K562 (cell line): ENCODE measurements around the gene ITGB5. TPM values are rescaled to one million over a fixed set of nuclear protein-coding genes. Genes with fewer than 3 reads are reported as not detected.

Experiments
- ATF7 ChIP-seq: fragments of 450-650 bp; IDR thresholded peaks from 2 replicates; pipeline ENCODE4 v1.7.1; 2014; ENCODE audit warnings: mild to moderate bottlenecking, moderate library complexity
- CBFA2T2 ChIP-seq: fragments of 450-650 bp; conservative IDR thresholded peaks from 2 replicates; pipeline ENCODE4 v1.6.1; 2017; ENCODE audit warnings: mild to moderate bottlenecking
- GATA2 ChIP-seq: sonication (generic); formaldehyde crosslinking; IDR thresholded peaks from 2 replicates; pipeline ENCODE4 v1.4.0; 2020; ENCODE audit warnings: mild to moderate bottlenecking, missing genetic modification reagents
- HDAC3 ChIP-seq: fragments of 450-650 bp; IDR thresholded peaks from 2 replicates; pipeline ENCODE4 v1.6.1; 2018; ENCODE audit warnings: borderline replicate concordance, mild to moderate bottlenecking, moderate library complexity; ENCODE audit not compliant: partially characterized antibody
- KDM5B ChIP-seq: fragments of 200-600 bp; sonication (generic); IDR thresholded peaks from 2 replicates; pipeline ENCODE4 v1.6.1; 2012; ENCODE audit warnings: low read depth, mild to moderate bottlenecking, moderate library complexity, low read length, control low read depth, inconsistent platforms; ENCODE audit not compliant: insufficient replicate concordance
- MAFK ChIP-seq: IDR thresholded peaks from 2 replicates; pipeline ENCODE4 v1.6.1; 2011; ENCODE audit warnings: low read length, improper control_type of control experiment
- MAZ ChIP-seq, 2 experiments: fragments of 450-650 bp in 1 of 2; sonication (generic) in 1 of 2; formaldehyde crosslinking; IDR thresholded peaks in 1 of 2; conservative IDR thresholded peaks in 1 of 2; 2 replicates each; pipeline versions ENCODE4 v1.4.0 to v1.5.0; 2020; ENCODE audit warnings: mild to moderate bottlenecking in 1 of 2, missing genetic modification reagents in 1 of 2
- NR2C2 ChIP-seq, 2 experiments: fragments of 200-800 bp in 1 of 2; sonication (Bioruptor generic) in 1 of 2; sonication (generic) in 1 of 2; formaldehyde crosslinking in 1 of 2; IDR thresholded peaks; 2 replicates each; pipeline versions ENCODE4 v1.6.1 to v1.8.0; 2016 to 2022; ENCODE audit warnings: mild to moderate bottlenecking in 1 of 2, missing compliant biosample characterization in 1 of 2, missing genetic modification characterization in 1 of 2, missing genetic modification reagents in 1 of 2
- NR4A1 ChIP-seq, 2 experiments: fragments of 250-450 bp in 1 of 2; fragments of 450-650 bp in 1 of 2; sonication (Bioruptor Pico) in 1 of 2; IDR thresholded peaks; 2 replicates each; pipeline versions ENCODE4 v1.4.0 to v1.6.1; 2016 to 2020; ENCODE audit warnings: mild to moderate bottlenecking in 2 of 2, missing compliant biosample characterization in 1 of 2, missing genetic modification characterization in 1 of 2, moderate library complexity in 1 of 2
- SAFB ChIP-seq: fragments of 200-400 bp; formaldehyde crosslinking; IDR thresholded peaks from 2 replicates; pipeline ENCODE4 v1.6.1; 2017; ENCODE audit warnings: low read depth, low read length, borderline replicate concordance
- TAL1 ChIP-seq: fragments of 450-650 bp; IDR thresholded peaks from 2 replicates; pipeline ENCODE4 v1.6.1; 2016; ENCODE audit warnings: mild to moderate bottlenecking
- TCF7 ChIP-seq: sonication (generic); IDR thresholded peaks from 2 replicates; pipeline ENCODE4 v1.6.1; 2016; ENCODE audit warnings: antibody characterized with exemption, borderline replicate concordance
- ZFX ChIP-seq: sonication (generic); formaldehyde crosslinking; IDR thresholded peaks from 2 replicates; pipeline ENCODE4 v1.8.0; 2022; ENCODE audit warnings: mild to moderate bottlenecking, missing genetic modification reagents, moderate library complexity
- ZNF316 ChIP-seq: fragments of 450-650 bp; IDR thresholded peaks from 2 replicates; pipeline ENCODE4 v1.6.1; 2016
- polyA plus RNA-seq, 8 experiments: library from polyadenylated mRNA; depleted of rRNA in 4 of 8; stranded (reverse) in 5 of 8; unstranded in 3 of 8; fragments of >200 nt; fragmentation: Nextera tagmentation in 2 of 8; fragmentation: Illumina TruSeq in 1 of 8; extraction: Ambion mirVana in 2 of 8; extraction: Trizol in 1 of 8; gene quantifications; 2 replicates each; pipeline versions ENCODE4 v1.2.1 to v1.2.3, GENCODE V29; 2011 to 2014; ENCODE audit warnings: inconsistent platforms in 1 of 8, missing spikeins in 1 of 8
- total RNA-seq, 7 experiments: library from RNA; depleted of rRNA in 6 of 7; stranded (reverse); fragments of >200 nt in 6 of 7; fragmentation: Illumina TruSeq in 2 of 7; extraction: Trizol in 2 of 7; gene quantifications; 2 replicates each; pipeline versions ENCODE4 v1.2.1 to v1.2.3, GENCODE V29; 2011 to 2021; ENCODE audit warnings: low replicate concordance in 1 of 7
- TF ChIP-seq, protein P1 (sequence below), 2 experiments: fragments of 450-650 bp in 1 of 2; IDR thresholded peaks; 2 replicates each; pipeline ENCODE4 v1.6.1; 2011 to 2017; ENCODE audit warnings: low read depth in 2 of 2, antibody characterized with exemption in 1 of 2, borderline replicate concordance in 1 of 2, low read length in 1 of 2, mild to moderate bottlenecking in 1 of 2, mixed read lengths in 1 of 2; ENCODE audit not compliant: control insufficient read depth in 1 of 2
- TF ChIP-seq, protein P2 (sequence below): sonication (generic); formaldehyde crosslinking; IDR thresholded peaks from 2 replicates; pipeline ENCODE4 v1.9.0; 2022; ENCODE audit warnings: mild to moderate bottlenecking, missing genetic modification reagents
- TF ChIP-seq, protein P3 (sequence below), 2 experiments: fragments of 450-650 bp; IDR thresholded peaks; 2 replicates each; pipeline ENCODE4 v1.6.1; 2016
- TF ChIP-seq, protein P4 (sequence below): fragments of 200-800 bp; sonication (Bioruptor generic); IDR thresholded peaks from 2 replicates; pipeline ENCODE4 v1.6.1; 2017; ENCODE audit warnings: missing genetic modification characterization, missing compliant biosample characterization

ITGB5 gene
- total and polyA plus RNA-seq, 9 of the 15 experiments (the other 6 are each of a cell fraction or from before 2014, with no cell fraction given), result 1.7 to 46.8 (median 9.9) TPM

DNA sequence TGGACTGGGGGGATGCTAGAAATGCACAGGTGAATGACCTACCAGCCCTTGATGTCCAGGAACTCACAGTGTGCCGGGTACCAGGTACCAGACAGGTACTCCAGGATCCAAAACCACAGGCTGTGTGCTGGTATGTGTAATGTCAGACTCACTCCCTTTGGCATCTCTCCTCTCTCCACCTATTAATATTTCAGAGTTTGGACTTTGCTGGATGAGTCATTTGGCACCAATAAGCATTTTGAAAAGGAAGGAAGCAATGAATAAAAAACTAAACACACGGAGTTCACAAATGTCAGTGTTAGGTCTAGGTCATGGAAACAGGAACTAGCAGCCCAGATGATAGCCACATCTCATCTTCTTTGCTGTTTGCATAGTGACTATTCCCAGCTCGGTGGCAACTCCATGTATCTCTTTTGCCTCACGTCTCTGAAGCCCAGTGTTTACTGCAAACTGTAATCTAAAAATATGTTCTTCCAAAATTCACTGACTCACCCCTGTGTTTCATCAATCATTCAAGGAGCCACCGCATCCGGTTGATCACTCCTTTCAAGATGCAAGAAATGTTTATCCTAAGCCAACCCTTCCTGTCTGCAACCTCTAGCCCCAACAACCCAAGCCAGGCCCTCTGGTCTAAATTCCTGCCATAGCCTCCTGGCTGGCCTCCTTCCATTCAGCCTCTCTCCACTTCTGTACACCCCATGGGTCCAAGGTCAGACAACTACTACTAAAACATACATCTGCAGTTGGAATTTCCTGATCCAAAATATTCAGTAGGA, 8.4 kb downstream of the ITGB5 start (continued):
- TF ChIP-seq, protein P1, sequence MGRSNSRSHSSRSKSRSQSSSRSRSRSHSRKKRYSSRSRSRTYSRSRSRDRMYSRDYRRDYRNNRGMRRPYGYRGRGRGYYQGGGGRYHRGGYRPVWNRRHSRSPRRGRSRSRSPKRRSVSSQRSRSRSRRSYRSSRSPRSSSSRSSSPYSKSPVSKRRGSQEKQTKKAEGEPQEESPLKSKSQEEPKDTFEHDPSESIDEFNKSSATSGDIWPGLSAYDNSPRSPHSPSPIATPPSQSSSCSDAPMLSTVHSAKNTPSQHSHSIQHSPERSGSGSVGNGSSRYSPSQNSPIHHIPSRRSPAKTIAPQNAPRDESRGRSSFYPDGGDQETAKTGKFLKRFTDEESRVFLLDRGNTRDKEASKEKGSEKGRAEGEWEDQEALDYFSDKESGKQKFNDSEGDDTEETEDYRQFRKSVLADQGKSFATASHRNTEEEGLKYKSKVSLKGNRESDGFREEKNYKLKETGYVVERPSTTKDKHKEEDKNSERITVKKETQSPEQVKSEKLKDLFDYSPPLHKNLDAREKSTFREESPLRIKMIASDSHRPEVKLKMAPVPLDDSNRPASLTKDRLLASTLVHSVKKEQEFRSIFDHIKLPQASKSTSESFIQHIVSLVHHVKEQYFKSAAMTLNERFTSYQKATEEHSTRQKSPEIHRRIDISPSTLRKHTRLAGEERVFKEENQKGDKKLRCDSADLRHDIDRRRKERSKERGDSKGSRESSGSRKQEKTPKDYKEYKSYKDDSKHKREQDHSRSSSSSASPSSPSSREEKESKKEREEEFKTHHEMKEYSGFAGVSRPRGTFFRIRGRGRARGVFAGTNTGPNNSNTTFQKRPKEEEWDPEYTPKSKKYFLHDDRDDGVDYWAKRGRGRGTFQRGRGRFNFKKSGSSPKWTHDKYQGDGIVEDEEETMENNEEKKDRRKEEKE (IDR thresholded peaks at IDR 0.05; ENCODE audit: borderline replicate concordance in 1 of 2, control insufficient read depth in 1 of 2, low read depth in 2 of 2, low read length in 1 of 2), result no peak
- TF ChIP-seq, protein P2, sequence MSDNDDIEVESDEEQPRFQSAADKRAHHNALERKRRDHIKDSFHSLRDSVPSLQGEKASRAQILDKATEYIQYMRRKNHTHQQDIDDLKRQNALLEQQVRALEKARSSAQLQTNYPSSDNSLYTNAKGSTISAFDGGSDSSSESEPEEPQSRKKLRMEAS (CRISPR knock-in tag), result no peak
- TF ChIP-seq TCF7 (no peak), GATA2 (CRISPR knock-in tag) (no peak), NR4A1 (CRISPR knock-in tag; IDR thresholded peaks at IDR 0.05) (no peak), NR4A1 (tag; IDR thresholded peaks at IDR 0.05) (no peak), KDM5B (no peak), MAZ (CRISPR knock-in tag; conservative IDR thresholded peaks at IDR 0.05 in 1 of 2, IDR thresholded peaks at IDR 0.05 in 1 of 2) (no peak), ZFX (no peak), MAFK (peak; percentile 53; the same call in 1 of the 2 replicates), NR2C2 (CRISPR knock-in tag; IDR thresholded peaks at IDR 0.05) (no peak), NR2C2 (tag; IDR thresholded peaks at IDR 0.05) (peak; percentile 63), ZNF316 (peak; percentile 78), TAL1 (peak; percentile 54), SAFB (no peak), ATF7 (peak; percentile 60), CBFA2T2 (peak; percentile 66), HDAC3 (peak; percentile 56)
- TF ChIP-seq, protein P3, sequence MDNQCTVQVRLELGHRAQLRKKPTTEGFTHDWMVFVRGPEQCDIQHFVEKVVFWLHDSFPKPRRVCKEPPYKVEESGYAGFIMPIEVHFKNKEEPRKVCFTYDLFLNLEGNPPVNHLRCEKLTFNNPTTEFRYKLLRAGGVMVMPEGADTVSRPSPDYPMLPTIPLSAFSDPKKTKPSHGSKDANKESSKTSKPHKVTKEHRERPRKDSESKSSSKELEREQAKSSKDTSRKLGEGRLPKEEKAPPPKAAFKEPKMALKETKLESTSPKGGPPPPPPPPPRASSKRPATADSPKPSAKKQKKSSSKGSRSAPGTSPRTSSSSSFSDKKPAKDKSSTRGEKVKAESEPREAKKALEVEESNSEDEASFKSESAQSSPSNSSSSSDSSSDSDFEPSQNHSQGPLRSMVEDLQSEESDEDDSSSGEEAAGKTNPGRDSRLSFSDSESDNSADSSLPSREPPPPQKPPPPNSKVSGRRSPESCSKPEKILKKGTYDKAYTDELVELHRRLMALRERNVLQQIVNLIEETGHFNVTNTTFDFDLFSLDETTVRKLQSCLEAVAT (IDR thresholded peaks at IDR 0.05), result no peak
- TF ChIP-seq, protein P4, sequence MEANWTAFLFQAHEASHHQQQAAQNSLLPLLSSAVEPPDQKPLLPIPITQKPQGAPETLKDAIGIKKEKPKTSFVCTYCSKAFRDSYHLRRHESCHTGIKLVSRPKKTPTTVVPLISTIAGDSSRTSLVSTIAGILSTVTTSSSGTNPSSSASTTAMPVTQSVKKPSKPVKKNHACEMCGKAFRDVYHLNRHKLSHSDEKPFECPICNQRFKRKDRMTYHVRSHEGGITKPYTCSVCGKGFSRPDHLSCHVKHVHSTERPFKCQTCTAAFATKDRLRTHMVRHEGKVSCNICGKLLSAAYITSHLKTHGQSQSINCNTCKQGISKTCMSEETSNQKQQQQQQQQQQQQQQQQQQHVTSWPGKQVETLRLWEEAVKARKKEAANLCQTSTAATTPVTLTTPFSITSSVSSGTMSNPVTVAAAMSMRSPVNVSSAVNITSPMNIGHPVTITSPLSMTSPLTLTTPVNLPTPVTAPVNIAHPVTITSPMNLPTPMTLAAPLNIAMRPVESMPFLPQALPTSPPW (CRISPR knock-in tag), result no peak
